ENCODE measurements around the gene BET1L.
"Not testable (repeated sequence)": the region's sequence is repeated elsewhere in the genome, so short reads cannot be mapped to it uniquely, and the experiment has no call there.

Gene BET1L

DNA sequence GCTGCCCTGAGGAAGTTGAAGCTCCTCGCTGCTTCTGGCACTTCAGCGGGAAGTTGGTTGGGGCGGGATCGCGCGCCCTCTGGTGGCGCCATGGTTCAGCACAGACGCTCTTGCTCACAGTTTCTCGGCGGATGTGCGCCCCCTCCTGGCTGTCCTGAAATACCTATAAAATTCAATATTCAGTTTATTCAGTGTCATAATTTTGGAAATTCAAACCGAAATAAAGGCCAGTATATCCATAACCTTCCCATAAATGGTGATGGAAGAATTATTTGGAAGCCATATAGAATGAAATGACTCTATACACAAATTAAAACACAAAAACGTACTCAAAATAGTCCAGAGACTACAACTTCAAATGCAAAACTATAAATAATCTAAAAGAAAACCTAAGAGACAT is 27.0 kb downstream of the BET1L start:
- H3K36me3 Mint-ChIP-seq (ENCODE audit: low read depth); H3K4me3 Mint-ChIP-seq; H3K4me1 Mint-ChIP-seq (ENCODE audit: low read depth); H3K9me3 Mint-ChIP-seq; DNase-seq (ENCODE audit: low spot score); H3K27me3 Mint-ChIP-seq (ENCODE audit: low read depth); H3K27ac Mint-ChIP-seq: not testable (repeated sequence)
